C4-2B (cell line): Measurements from ENCODE around the gene CIB1.

Experiments used
- CTCF ChIP-seq: fragments of 450-650 bp; conservative IDR thresholded peaks from 2 replicates; pipeline ENCODE4 v1.5.1; 2017; ENCODE audit warnings: mild to moderate bottlenecking
- ZFX ChIP-seq: fragments of 450-650 bp; IDR thresholded peaks from 2 replicates; pipeline ENCODE4 v1.6.1; 2017

- TF ChIP-seq CTCF, result no peak
- TF ChIP-seq ZFX, result no peak
Observed at GRCh38 chr15:90230610-90231009, 3.1 kb downstream of the CIB1 start.
